Neuronal stem cell (in vitro differentiated cells): ENCODE measurements around the gene EMID1.

Experiments used
- DNase-seq: peaks from one replicate; pipeline ENCODE4 v3.0.0-alpha.2; 2013; ENCODE audit warnings: low spot score
- H2AFZ ChIP-seq: one replicate; pipeline ENCODE4 v1.6.1; 2013; ENCODE audit warnings: mild to moderate bottlenecking, low read length, inconsistent platforms
- H2AK5ac ChIP-seq: 2 replicates; pipeline ENCODE4 v1.6.1; 2013; ENCODE audit warnings: low read depth, mild to moderate bottlenecking, inconsistent platforms, low read length, moderate library complexity, mixed read lengths
- H2BK120ac ChIP-seq: 2 replicates; pipeline ENCODE4 v1.6.1; 2013; ENCODE audit warnings: low read depth, mild to moderate bottlenecking, inconsistent platforms, low read length, moderate library complexity, mixed read lengths
- H2BK12ac ChIP-seq: one replicate; pipeline ENCODE4 v1.6.1; 2013; ENCODE audit warnings: low read length, inconsistent platforms
- H2BK15ac ChIP-seq: 2 replicates; pipeline ENCODE4 v1.6.1; 2013; ENCODE audit warnings: mild to moderate bottlenecking, low read length, inconsistent platforms, mixed read lengths
- H2BK5ac ChIP-seq: one replicate; pipeline ENCODE4 v1.6.1; 2013; ENCODE audit warnings: inconsistent platforms, mild to moderate bottlenecking, low read length, moderate library complexity
- H3K14ac ChIP-seq: one replicate; pipeline ENCODE4 v1.6.1; 2013; ENCODE audit warnings: low read length, inconsistent platforms
- H3K18ac ChIP-seq: 2 replicates; pipeline ENCODE4 v1.6.1; 2013; ENCODE audit warnings: low read length, inconsistent platforms
- H3K23ac ChIP-seq: 2 replicates; pipeline ENCODE4 v1.6.1; 2013; ENCODE audit warnings: low read depth, mild to moderate bottlenecking, mixed read lengths, low read length, inconsistent platforms; ENCODE audit not compliant: poor library complexity
- H3K27ac ChIP-seq: replicated peaks from 3 replicates; pipeline ENCODE4 v1.5.1; 2013; ENCODE audit warnings: low read length, inconsistent platforms
- H3K27me3 ChIP-seq, 3 experiments: 2 replicates each; pipeline ENCODE4 v1.6.1; 2013; ENCODE audit warnings: low read length in 3 of 3, mild to moderate bottlenecking in 2 of 3, inconsistent platforms in 1 of 3, low read depth in 1 of 3, mixed read lengths in 1 of 3, moderate library complexity in 1 of 3; ENCODE audit not compliant: control insufficient read depth in 3 of 3, insufficient read depth in 3 of 3
- H3K36me3 ChIP-seq, 2 donors: replicated peaks in 1 of 2; 2 replicates each; pipeline ENCODE4 v1.6.1; 2013; ENCODE audit warnings: low read length in 2 of 2; ENCODE audit not compliant: control insufficient read depth in 2 of 2, insufficient read depth in 2 of 2
- H3K4ac ChIP-seq: 2 replicates; pipeline ENCODE4 v1.6.1; 2013; ENCODE audit warnings: inconsistent platforms, mild to moderate bottlenecking, low read length, moderate library complexity
- H3K4me1 ChIP-seq, 2 donors: 1 replicate in 1 of 2; 2 replicates in 1 of 2; pipeline ENCODE4 v1.6.1; 2013; ENCODE audit warnings: low read length in 2 of 2, low read depth in 1 of 2; ENCODE audit not compliant: control insufficient read depth in 2 of 2, insufficient read depth in 1 of 2
- H3K4me2 ChIP-seq: one replicate; pipeline ENCODE4 v1.6.1; 2013; ENCODE audit warnings: mild to moderate bottlenecking, low read length, inconsistent platforms; ENCODE audit not compliant: insufficient read depth, poor library complexity, severe bottlenecking
- H3K4me3 ChIP-seq, 2 donors: 2 replicates each; pipeline ENCODE4 v1.5.1; 2013; ENCODE audit warnings: low read length in 2 of 2, mild to moderate bottlenecking in 2 of 2, inconsistent platforms in 1 of 2, moderate library complexity in 1 of 2
- H3K79me1 ChIP-seq: one replicate; pipeline ENCODE4 v1.6.1; 2013; ENCODE audit warnings: low read depth, mild to moderate bottlenecking, inconsistent platforms, low read length, moderate library complexity
- H3K9ac ChIP-seq: one replicate; pipeline ENCODE4 v1.6.1; 2013; ENCODE audit warnings: mild to moderate bottlenecking, low read depth, low read length, inconsistent platforms; ENCODE audit not compliant: poor library complexity
- H3K9me3 ChIP-seq, 2 donors: replicated peaks in 1 of 2; 2 replicates each; pipeline versions ENCODE3 to v1.6.1; 2013; ENCODE audit warnings: low read length in 2 of 2, mild to moderate bottlenecking in 2 of 2, inconsistent platforms in 1 of 2, low read depth in 1 of 2, mixed read lengths in 1 of 2, moderate library complexity in 1 of 2; ENCODE audit not compliant: control insufficient read depth in 2 of 2, insufficient read depth in 1 of 2
- H4K8ac ChIP-seq: one replicate; pipeline ENCODE4 v1.6.1; 2013; ENCODE audit warnings: low read depth, mild to moderate bottlenecking, inconsistent platforms, low read length, moderate library complexity
- H4K91ac ChIP-seq: one replicate; pipeline ENCODE4 v1.6.1; 2013; ENCODE audit warnings: low read length, low read depth, mild to moderate bottlenecking, inconsistent platforms; ENCODE audit not compliant: poor library complexity
- WGBS, 2 donors: extraction: QIAGEN DNeasy Blood & Tissue Kit; methylation state at CpG; one replicate each; pipeline ENCODE4 v1.1.7; 2013; ENCODE audit warnings: missing lambda C conversion rate in 2 of 2, mixed read lengths in 1 of 2; ENCODE audit not compliant: insufficient read length in 2 of 2, insufficient replicate concordance in 1 of 2; ENCODE audit errors: extremely low coverage in 2 of 2; 5-methylcytosine and 5-hydroxymethylcytosine counted together

The EMID1 gene

GRCh38 chr22:29158546-29158945, 47.1 kb upstream of the EMID1 start:
- Histone ChIP-seq H4K8ac (no peak overlapping the region), H3K9me3 (no peaks in the 10 kb centered on the region), H3K14ac (no peak overlapping the region), H2BK15ac (no peak overlapping the region), H3K23ac (no peak overlapping the region), H4K91ac (no peak overlapping the region), H3K18ac (no peak overlapping the region), H3K4me1 (peaks cover 3 to 17% of the 10 kb centered on the region in 2 donors), H2BK5ac (no peak overlapping the region), H2AK5ac (peak overlapping the region; percentile 21), H2BK12ac (no peak overlapping the region), H3K4me3 (no peak overlapping the region), H3K27me3 (no peaks in the 10 kb centered on the region), H3K27ac (no peak overlapping the region), H3K79me1 (no peaks in the 10 kb centered on the region), H3K4me2 (no peak overlapping the region), H2BK120ac (no peak overlapping the region), H3K4ac (no peak overlapping the region), H2AFZ (no peak overlapping the region), H3K9ac (no peak overlapping the region), H3K36me3 (no peaks in the 10 kb centered on the region)
- WGBS, 2 donors = no CpG with 5 or more reads among the region's 5 CpGs
- DNase-seq = no peak

GRCh38 chr22:29163808-29164207, 41.9 kb upstream of the EMID1 start:
- Histone ChIP-seq H3K36me3 (no peaks in the 10 kb centered on the region), H3K9me3 (no peaks in the 10 kb centered on the region), H2BK12ac (no peak overlapping the region), H3K79me1 (no peaks in the 10 kb centered on the region), H2BK15ac (no peak overlapping the region), H3K27ac (no peak overlapping the region), H2AK5ac (no peak overlapping the region), H3K14ac (no peak overlapping the region), H3K4me3 (no peak overlapping the region), H3K23ac (no peak overlapping the region), H3K4me2 (no peak overlapping the region), H2BK120ac (no peak overlapping the region), H2BK5ac (no peak overlapping the region), H4K91ac (no peak overlapping the region), H2AFZ (no peak overlapping the region), H3K4ac (no peak overlapping the region), H4K8ac (no peak overlapping the region), H3K4me1 (peaks cover 0 to 1% of the 10 kb centered on the region in 2 donors), H3K9ac (no peak overlapping the region), H3K27me3 (peaks cover 0 to 2% (median 0%) of the 10 kb centered on the region in 3 experiments), H3K18ac (no peak overlapping the region)
- no CpG with 5 or more reads among the region's 13 CpGs for WGBS, 2 donors
- no peak for DNase-seq

DNA sequence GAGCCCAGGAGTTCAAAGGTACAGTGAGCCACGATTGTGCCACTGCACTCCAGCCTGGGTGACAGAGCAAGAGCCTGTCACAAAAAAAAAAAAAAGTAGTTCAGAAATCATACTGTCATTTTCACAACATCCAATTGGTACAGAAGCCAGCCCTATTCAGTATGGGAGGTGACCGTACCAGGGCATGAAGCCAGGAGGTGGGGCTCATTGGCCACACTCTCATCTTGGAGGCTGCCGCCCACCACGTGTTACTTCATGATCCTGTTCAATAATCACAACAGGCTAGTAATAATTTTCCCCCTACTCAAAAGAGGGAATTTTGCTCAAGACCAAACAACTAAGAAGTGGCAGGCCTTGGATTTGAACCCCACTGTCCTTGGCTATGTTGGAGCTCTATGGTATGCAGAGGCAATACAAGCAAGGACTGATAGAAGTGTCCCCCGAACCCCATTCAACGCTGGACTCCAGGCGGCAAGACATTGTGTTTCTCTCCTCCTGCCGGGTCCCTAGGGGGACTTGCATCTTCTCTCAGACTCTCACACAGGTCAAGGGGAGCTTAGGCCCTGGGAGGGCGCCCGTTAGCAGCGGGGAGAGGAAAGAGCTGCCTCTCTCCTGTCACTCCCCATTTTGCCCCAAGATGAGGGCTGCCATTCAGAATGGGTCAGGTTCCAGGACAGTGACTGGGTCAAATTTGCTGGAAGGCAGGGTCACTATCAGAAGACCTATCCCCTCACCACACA, 40.2 kb upstream of the EMID1 start:
- Histone ChIP-seq H4K8ac (no peak overlapping the region), H3K4me1 (peaks cover 0 to 1% of the 10 kb centered on the region in 2 donors), H3K27ac (no peak overlapping the region), H2BK120ac (no peak overlapping the region), H3K18ac (no peak overlapping the region), H2AK5ac (no peak overlapping the region), H2AFZ (no peak overlapping the region), H3K79me1 (no peaks in the 10 kb centered on the region), H2BK15ac (no peak overlapping the region), H3K9ac (no peak overlapping the region), H3K4ac (no peak overlapping the region), H2BK5ac (no peak overlapping the region), H3K23ac (no peak overlapping the region), H3K9me3 (no peaks in the 10 kb centered on the region), H2BK12ac (no peak overlapping the region), H3K36me3 (no peaks in the 10 kb centered on the region), H3K4me2 (no peak overlapping the region), H4K91ac (no peak overlapping the region), H3K4me3 (peak overlapping the region in 1 of 2 donors; percentile 3), H3K27me3 (peaks cover 0 to 2% (median 2%) of the 10 kb centered on the region in 3 experiments), H3K14ac (no peak overlapping the region)
- no peak for DNase-seq
- no CpG with 5 or more reads among the region's 11 CpGs for WGBS, 2 donors

GRCh38 chr22:29166180-29166579, 39.5 kb upstream of the EMID1 start:
- Histone ChIP-seq H2BK120ac (no peak overlapping the region), H3K23ac (no peak overlapping the region), H2AK5ac (no peak overlapping the region), H3K4me2 (no peak overlapping the region), H3K18ac (no peak overlapping the region), H2AFZ (no peak overlapping the region), H3K36me3 (no peaks in the 10 kb centered on the region), H3K9me3 (no peaks in the 10 kb centered on the region), H3K4me3 (no peak overlapping the region), H2BK5ac (no peak overlapping the region), H2BK15ac (no peak overlapping the region), H3K4me1 (peaks cover 0 to 1% of the 10 kb centered on the region in 2 donors), H3K79me1 (no peaks in the 10 kb centered on the region), H2BK12ac (no peak overlapping the region), H3K27ac (no peak overlapping the region), H4K8ac (no peak overlapping the region), H3K27me3 (peaks cover 0 to 2% (median 2%) of the 10 kb centered on the region in 3 experiments), H3K14ac (no peak overlapping the region), H3K4ac (no peak overlapping the region), H3K9ac (no peak overlapping the region), H4K91ac (no peak overlapping the region)
- DNase-seq = no peak
- WGBS, 2 donors = no CpG with 5 or more reads among the region's 6 CpGs
